Calu3 (cell line): ENCODE results near the gene EFNA2. TPM values are rescaled to one million over a fixed set of nuclear protein-coding genes. Genes with fewer than 3 reads are reported as not detected.
A peak's percentile ranks its signal among the peaks of the same experiment; 100 is the strongest.

Experiments
- BruUV-seq: library from RNA; stranded (reverse); fragments of 400-500 nt; replicated peaks from 2 replicates; lab custom pipeline; 2021; lab: Mats Ljungman, UMichigan
- CTCF ChIA-PET: fragments of 300-600 bp; sonication (Branson Sonifier 250); formaldehyde crosslinking; loops from one replicate; lab custom pipeline; 2022; ENCODE audit warnings: antibody characterized with exemption; lab: Charles Lee
- DNase-seq: peaks from one replicate; pipeline ENCODE4 v3.0.0; 2022
- H3K27ac Mint-ChIP-seq: one replicate; pipeline ENCODE4 v1.8.0; 2022; ENCODE audit warnings: mixed read lengths; ENCODE audit not compliant: unreplicated experiment
- H3K27me3 Mint-ChIP-seq: one replicate; pipeline ENCODE4 v1.8.0; 2022; ENCODE audit warnings: mixed read lengths; ENCODE audit not compliant: unreplicated experiment
- H3K36me3 Mint-ChIP-seq: one replicate; pipeline ENCODE4 v1.8.0; 2022; ENCODE audit warnings: mild to moderate bottlenecking, moderate library complexity, mixed read lengths; ENCODE audit not compliant: insufficient read depth, unreplicated experiment
- H3K4me1 Mint-ChIP-seq: one replicate; pipeline ENCODE4 v1.8.0; 2022; ENCODE audit warnings: mild to moderate bottlenecking, low read depth, mixed read lengths; ENCODE audit not compliant: unreplicated experiment
- H3K4me3 Mint-ChIP-seq: one replicate; pipeline ENCODE4 v1.8.0; 2022; ENCODE audit warnings: mild to moderate bottlenecking, low read depth, moderate library complexity, mixed read lengths; ENCODE audit not compliant: unreplicated experiment
- H3K9me3 Mint-ChIP-seq: one replicate; pipeline ENCODE4 v1.8.0; 2022; ENCODE audit warnings: low read depth, mixed read lengths; ENCODE audit not compliant: unreplicated experiment
- CTCF ChIP-seq: fragments of 200-600 bp; IDR thresholded peaks from one replicate; pipeline ENCODE4 v1.8.0; 2022; ENCODE audit warnings: antibody characterized with exemption; ENCODE audit not compliant: unreplicated experiment
- intact Hi-C: fragments of 100-400 bp; cut with micrococcal nuclease; formaldehyde crosslinking; loops from one replicate; pipeline ENCODE4 v1.10.0; 2022; ENCODE audit not compliant: unreplicated experiment
- total RNA-seq: library from RNA; stranded (reverse); gene quantifications from 2 replicates; pipeline ENCODE4 v1.2.3, GENCODE V29; 2022

Gene EFNA2
- total RNA-seq, 1 experiment from 2014 or later = 0.90 TPM

- H3K4me3 Mint-ChIP-seq = no peak overlapping the region
- no peak for TF ChIP-seq CTCF
- peaks cover 2% of the 10 kb centered on the region for H3K4me1 Mint-ChIP-seq
- H3K27ac Mint-ChIP-seq = no peak overlapping the region
- H3K9me3 Mint-ChIP-seq = no peaks in the 10 kb centered on the region
- CTCF ChIA-PET = interaction anchor here (0.8 to 1.0 kb wide), 3 partner anchors 35 to 94 kb away, joined by 3 to 5 read pairs (median 3); no protein-coding TSS in a partner anchor
- H3K36me3 Mint-ChIP-seq = peaks cover 40% of the 10 kb centered on the region
- BruUV-seq = no TSS peak
- intact Hi-C loops = loop anchor here (2.0 kb wide), 1 partner anchor 94 kb away; no protein-coding TSS in a partner anchor
- peaks cover 4% of the 10 kb centered on the region for H3K27me3 Mint-ChIP-seq
- no peak for DNase-seq
These were observed 6.7 kb upstream of the EFNA2 start for GRCh38 chr19:1278713-1279660.

DNA sequence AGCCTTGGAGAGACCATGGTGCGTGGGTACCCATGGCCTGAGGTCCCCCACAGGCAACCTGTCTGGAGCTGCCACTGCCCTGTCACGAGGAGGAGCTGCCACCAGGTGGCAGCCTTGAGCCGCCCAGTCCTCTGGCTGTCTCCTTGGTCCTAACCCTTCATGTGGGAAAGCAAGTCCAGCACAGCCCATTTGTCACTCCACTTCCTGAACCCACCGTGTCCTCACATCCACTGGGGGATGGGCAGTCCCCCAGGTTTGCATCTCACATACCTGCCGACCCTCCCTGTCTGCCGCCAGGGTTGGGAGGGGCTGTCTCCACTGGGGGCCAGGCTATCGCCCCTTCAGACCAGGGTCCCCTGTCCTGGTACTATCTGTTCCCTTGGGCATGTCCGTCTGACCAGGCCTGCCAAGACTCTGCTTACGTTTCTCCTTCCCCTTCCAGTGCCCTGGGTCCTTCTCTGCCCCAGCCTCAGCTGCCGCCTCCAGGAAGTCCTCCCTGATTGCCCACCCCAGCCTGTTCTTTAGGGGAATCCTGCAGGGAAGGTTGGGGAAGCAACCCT, 5.8 kb upstream of the EFNA2 start:
- TF ChIP-seq CTCF = peak; percentile 66

GRCh38 chr19:1280636-1281568, 4.8 kb upstream of the EFNA2 start:
- intact Hi-C loops = no loop called here
- Mint-ChIP-seq H3K9me3 (no peaks in the 10 kb centered on the region), H3K36me3 (peaks cover 26% of the 10 kb centered on the region), H3K4me3 (no peak overlapping the region), H3K27me3 (peaks cover 18% of the 10 kb centered on the region), H3K27ac (no peak overlapping the region), H3K4me1 (peaks cover 8% of the 10 kb centered on the region)
- CTCF ChIA-PET = interaction anchor here (1.0 kb wide), 1 partner anchor 37 kb away, joined by 3 read pairs; no protein-coding TSS in a partner anchor
- no TSS peak for BruUV-seq
- no peak for DNase-seq
- no peak for TF ChIP-seq CTCF

More for the DNA sequence above, 5.8 kb upstream of the EFNA2 start:
- H3K4me3 Mint-ChIP-seq = no peak overlapping the region
- peaks cover 35% of the 10 kb centered on the region for H3K36me3 Mint-ChIP-seq
- CTCF ChIA-PET = interaction anchor here (0.6 to 1.0 kb wide), 5 partner anchors 36 to 93 kb away, joined by 3 to 5 read pairs (median 3); no protein-coding TSS in a partner anchor
- H3K9me3 Mint-ChIP-seq = no peaks in the 10 kb centered on the region
- intact Hi-C loops = loop anchor here (2.0 kb wide), 1 partner anchor 93 kb away; no protein-coding TSS in a partner anchor
- H3K27ac Mint-ChIP-seq = no peak overlapping the region
- peaks cover 8% of the 10 kb centered on the region for H3K4me1 Mint-ChIP-seq
- H3K27me3 Mint-ChIP-seq = peaks cover 12% of the 10 kb centered on the region
- BruUV-seq = no TSS peak
- DNase-seq = peak; percentile 79
